Activated CD4-positive, alpha-beta T cell treated with anti-CD3 and anti-CD28 coated beads for 24 hours (primary cell): ENCODE results near the gene TOR3A.
A peak's percentile ranks its signal among the peaks of the same experiment; 100 is the strongest.
"Not testable (repeated sequence)": the region's sequence is repeated elsewhere in the genome, so short reads cannot be mapped to it uniquely, and the experiment has no call there.

ENCODE experiments used
- DNase-seq, 2 donors: peaks; one replicate each; pipeline ENCODE4 v3.0.0-alpha.2; 2020; ENCODE audit warnings: low read depth in 2 of 2

TOR3A gene, protein sequence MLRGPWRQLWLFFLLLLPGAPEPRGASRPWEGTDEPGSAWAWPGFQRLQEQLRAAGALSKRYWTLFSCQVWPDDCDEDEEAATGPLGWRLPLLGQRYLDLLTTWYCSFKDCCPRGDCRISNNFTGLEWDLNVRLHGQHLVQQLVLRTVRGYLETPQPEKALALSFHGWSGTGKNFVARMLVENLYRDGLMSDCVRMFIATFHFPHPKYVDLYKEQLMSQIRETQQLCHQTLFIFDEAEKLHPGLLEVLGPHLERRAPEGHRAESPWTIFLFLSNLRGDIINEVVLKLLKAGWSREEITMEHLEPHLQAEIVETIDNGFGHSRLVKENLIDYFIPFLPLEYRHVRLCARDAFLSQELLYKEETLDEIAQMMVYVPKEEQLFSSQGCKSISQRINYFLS

DNA sequence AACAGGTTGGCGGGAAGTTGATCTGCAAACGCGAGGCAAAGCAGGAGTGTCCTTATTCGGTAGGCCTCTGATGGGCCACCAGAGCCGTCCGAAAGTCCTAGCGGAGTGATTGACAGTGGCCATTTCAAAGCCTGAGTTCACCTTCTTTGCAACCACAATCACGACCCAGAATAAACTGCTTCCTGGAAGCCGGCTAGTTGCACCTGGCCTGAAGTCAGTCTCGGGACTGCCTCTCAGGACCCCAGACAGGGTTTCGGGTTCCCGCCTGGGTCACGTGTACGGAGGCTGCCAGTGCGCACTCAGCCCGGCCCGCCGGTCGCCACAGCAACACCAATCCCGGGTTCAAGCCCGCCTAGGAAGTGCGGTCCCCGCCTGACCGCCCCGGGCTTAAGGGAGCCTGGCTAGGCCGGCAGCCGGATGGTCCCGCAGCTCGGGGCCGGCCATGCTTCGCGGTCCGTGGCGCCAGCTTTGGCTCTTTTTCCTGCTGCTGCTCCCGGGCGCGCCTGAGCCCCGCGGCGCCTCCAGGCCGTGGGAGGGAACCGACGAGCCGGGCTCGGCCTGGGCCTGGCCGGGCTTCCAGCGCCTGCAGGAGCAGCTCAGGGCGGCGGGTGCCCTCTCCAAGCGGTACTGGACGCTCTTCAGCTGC, at the start of gene TOR3A:
Gene TOR3A, plus strand, starts transcription at position 384 of the 646 bp plus-strand sequence. Its CDS starts 59 bp downstream, at position 443.
- peak; percentile 58 to 78 for DNase-seq

DNA sequence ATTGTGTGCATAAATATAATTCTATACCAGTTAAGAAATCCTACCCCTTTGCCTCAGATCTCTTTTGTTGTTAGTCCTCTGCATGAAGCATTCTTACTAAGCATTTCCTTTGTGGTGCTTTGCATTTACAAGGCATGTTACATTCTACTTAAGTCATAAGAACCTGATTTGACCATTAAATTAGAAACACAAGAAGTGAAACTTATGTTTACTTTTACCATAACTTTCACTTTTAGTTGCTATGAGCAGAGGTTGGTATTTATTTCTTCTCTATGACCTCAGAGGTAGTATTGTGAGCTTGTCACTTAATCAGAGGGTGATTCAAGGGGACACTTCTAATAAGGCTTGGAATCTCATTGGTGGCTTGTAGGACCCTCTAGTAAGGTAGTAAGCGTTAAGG, 47.1 kb upstream of the TOR3A start:
- DNase-seq: no peak

- DNase-seq: peak in 1 of 2 donors; percentile 4
Measured at GRCh38 chr1:179036844-179037465, 44.9 kb upstream of the TOR3A start.

DNA sequence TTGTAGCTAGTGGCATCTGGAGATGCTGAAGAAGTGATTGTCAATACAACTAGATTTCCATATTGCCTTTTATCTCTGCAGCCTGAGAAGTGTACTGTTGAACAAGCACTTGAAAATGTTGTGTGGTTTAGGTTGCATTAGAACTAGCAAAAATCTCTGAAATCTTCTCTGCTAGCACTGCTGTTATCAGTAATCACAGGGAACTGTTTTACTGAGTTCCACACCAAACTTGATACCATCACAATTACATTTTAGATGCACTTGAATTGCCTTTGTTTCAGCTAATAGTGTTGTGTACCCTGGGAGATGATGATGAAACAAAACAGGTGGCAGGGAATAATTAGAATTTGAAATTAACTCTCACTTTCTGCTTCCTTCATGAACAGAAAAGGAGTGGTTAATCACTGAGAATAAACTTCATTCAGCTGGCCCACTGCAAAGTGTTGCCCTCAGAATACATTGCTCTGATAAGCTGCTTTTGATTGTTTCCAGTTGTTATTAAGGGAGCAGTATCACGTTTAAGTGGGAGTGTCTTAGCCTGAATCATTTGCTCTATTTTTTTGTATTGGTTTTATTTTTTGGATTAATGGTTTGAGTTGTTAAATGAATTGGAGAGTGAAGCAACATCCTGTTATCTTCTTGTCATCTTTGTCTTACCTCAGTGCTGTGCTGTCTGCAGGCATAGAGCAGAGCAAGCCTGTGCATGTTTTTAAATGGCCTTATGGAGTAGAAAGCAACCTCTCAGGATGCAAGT, 43.2 kb upstream of the TOR3A start:
- DNase-seq: no peak

- not testable (repeated sequence) for DNase-seq
Measured at GRCh38 chr1:179039502-179040174, 42.2 kb upstream of the TOR3A start.

- not testable (repeated sequence) for DNase-seq
Measured at GRCh38 chr1:179040175-179040551, 41.7 kb upstream of the TOR3A start.

GRCh38 chr1:179042087-179042486, 39.8 kb upstream of the TOR3A start:
- DNase-seq: no peak

GRCh38 chr1:179042700-179043099, 39.2 kb upstream of the TOR3A start:
- DNase-seq: no peak

GRCh38 chr1:179043266-179043665, 38.6 kb upstream of the TOR3A start:
- no peak for DNase-seq

- DNase-seq: no peak
Measured at GRCh38 chr1:179043907-179044306, 38.0 kb upstream of the TOR3A start.

- DNase-seq: no peak
Measured at GRCh38 chr1:179046808-179047635, 34.8 kb upstream of the TOR3A start.

GRCh38 chr1:179047636-179047997, 34.3 kb upstream of the TOR3A start:
- DNase-seq: no peak

DNA sequence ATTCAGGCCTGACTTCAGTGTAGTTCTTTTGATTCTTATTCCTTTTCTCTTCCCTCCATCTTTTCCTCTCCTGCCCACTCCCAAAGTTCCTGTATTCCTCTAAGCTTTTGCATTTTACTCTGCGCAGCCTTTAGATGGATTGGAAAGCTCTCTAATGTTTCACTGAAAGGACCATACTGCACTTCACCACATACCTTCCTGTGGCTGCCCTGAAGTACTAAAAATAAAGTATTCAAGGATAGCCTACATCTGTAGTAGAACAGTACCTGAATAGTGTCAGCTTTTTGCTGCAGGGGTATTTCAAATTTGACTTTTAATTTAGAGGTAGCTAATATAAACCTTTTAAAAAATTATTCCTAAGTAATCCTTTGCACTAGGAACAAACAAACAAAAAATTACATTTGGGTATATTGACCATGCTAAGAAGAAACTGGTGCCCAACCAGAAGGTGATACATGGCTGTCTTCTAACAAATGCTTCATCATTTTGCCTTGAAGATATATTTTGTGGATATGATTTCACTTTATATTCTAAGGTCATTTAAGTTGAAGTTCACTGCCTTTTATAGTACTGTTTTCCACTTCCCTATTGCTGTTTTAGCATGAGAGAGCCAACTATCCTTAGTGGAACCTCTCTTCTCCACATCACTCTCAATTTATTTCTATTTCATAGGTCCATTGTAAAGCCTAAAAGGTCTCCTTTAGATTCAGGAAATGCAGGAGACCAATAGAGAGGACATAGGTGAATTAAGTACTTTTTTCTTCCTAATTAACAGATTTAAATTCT, 33.3 kb upstream of the TOR3A start:
- no peak for DNase-seq

DNA sequence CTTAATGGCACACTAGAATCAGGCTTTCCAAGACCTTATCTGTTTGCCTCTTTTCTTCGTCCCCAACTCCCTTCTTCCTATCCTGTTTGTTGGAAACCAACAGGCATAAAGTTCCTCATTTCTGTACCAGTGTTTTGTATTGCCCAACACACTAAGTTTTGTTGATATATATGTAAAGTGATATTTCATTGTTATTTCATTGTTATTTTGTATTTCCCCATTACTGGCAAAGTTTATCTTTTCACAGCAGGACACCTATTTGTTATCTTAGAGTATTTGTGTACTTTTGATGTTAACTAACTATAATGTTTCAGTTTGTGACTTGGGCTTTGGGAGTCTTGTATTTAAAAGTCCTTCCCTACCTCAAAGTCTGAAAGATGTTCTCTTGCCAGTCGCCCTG, 29.1 kb upstream of the TOR3A start:
- DNase-seq: no peak

- no peak for DNase-seq
Measured at GRCh38 chr1:179053486-179053885, 28.4 kb upstream of the TOR3A start.

- no peak for DNase-seq
Measured at GRCh38 chr1:179055937-179056336, 25.9 kb upstream of the TOR3A start.

DNA sequence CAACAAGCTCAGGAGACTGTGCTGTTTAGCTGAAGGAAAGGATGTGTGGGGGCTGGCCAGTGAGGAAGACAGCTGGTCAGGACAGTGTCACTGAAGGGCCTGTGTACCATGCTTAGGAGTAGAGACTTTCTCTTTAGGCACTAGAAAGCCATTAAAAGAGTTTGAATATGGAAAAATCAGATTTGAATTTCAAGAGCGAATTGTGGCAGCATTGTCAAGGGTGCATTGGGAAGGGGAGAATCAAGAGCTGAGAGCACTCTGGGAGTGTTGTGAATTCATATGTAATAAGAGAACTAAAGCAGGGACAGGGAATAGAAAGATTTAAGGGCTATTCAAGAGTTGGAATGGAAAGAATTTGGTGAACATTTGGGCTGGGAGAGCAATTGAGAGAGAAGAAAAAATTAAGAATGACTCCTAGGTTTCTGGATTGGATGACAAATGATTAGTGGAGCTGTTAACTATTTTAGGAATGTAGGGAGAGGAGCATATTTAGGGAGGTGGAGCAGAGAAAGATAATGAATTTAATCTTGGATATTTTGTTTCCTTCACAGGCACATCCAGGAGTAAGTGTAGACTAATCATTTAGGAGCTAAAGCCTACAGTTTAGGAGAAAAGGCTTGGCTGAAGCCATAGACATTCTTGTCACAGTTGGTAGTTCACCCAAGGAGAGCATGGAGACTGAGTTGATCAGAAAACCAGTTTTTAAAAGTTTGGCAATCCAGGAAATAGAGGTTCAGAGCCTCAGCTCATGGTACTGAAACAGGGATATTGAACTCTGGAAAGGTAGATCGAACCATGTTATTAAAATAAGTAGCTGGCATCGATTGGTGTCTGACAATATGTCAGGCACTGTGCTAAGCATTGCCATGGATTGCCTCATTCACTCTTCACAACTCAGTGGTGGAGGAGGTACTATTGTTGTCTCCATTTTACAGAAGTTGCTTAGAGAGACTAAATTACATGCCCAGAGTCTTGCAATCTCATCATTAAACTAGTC, 23.1 kb upstream of the TOR3A start:
- DNase-seq: no peak
